Erythroblast (primary cell): ENCODE measurements around the gene GPR176.
"Not testable (repeated sequence)": the region's sequence is repeated elsewhere in the genome, so short reads cannot be mapped to it uniquely, and the experiment has no call there.

Source experiments
- DNase-seq, 2 experiments: peaks; one replicate each; lab custom pipeline; 2025; lab: John Stamatoyannopoulos, UW
- GATA1 ChIP-seq: IDR thresholded peaks from 2 replicates; pipeline ENCODE4 v1.6.1; 2011; ENCODE audit warnings: low read depth, mild to moderate bottlenecking, control low read depth, low read length, moderate library complexity
- POLR2A ChIP-seq: IDR thresholded peaks from 2 replicates; pipeline ENCODE4 v1.6.1; 2011; ENCODE audit warnings: mild to moderate bottlenecking, low read length

The GPR176 gene

DNA sequence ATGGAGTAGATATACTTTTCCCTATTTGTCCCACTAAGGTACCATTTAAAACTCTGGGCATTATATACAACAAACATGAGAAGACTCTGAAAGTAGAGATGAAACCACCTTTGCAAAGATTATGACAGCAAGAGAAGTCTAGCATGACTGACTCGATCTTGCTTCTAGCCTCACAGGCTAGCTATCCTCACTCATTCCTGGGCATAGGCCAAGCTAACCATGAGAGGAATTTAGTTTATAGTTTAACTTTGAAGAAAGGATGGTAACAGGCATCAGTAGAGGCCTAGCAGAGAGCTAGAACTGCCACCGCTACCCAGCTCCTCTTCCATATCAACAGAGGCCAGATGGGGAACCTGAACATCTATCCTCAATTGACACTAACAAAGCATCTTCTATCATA is 74.0 kb downstream of the GPR176 start:
- no peak for DNase-seq
- TF ChIP-seq GATA1 (no peak), POLR2A (no peak)

DNA sequence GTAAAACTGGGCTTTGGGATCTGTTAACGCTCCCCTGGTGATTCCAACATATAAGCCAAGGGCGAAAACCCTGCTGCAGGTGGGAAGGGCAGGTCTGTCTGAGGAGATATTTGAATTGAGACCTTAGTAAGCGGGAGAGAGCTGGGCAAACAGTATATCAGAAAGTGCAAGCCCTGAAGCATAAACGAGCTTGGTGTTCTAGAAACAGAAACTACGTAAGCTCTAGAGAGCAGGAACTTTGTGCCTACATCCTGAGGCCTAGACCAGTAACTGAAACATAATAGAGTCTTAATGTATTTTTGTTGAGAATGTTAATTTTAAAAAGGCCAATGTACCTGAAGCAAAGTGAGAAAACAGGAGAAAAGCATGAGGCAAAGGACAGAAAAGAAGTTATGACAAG is 74.5 kb downstream of the GPR176 start:
- no peak for DNase-seq
- TF ChIP-seq POLR2A: no peak
- TF ChIP-seq GATA1: no peak

DNA sequence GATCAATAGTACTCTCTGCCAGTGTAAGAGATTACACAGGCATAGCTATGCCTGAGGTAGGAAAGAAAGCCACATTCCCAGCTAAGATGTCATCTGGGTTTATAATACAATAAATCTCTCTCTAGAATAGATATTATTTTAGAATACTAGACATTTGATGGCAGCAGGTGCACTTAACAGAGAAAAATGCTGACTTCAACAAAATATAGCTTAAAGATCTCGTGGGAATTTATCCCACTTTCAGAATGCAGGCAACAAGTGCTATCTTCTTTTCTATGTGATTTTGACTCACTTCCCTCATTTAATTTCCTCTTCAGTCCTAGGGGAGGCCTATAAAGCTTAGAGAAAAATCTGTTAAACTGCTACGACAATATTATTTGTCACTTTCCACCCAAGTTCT is 76.5 kb downstream of the GPR176 start:
- no peak for DNase-seq
- TF ChIP-seq POLR2A: no peak
- TF ChIP-seq GATA1: no peak

DNA sequence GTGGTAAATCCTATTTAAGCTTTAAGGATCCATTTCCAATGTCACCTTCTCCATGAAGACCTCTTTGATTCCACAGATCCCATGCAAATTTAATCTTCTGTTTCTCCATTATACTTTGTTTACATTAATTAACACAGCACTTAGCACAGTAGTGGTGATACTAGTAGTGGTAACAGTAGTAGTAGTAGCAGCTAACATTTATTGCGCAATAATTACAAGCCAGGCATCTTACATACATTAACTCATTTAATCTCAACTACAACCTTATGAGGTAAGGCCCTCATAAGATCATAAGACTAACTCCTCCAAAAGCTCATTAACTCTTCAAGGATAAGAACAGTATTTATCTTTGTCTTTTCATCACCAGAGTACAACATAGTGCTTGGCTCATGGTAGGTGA is 82.6 kb downstream of the GPR176 start:
- DNase-seq: no peak
- TF ChIP-seq GATA1: no peak
- TF ChIP-seq POLR2A: no peak

DNA sequence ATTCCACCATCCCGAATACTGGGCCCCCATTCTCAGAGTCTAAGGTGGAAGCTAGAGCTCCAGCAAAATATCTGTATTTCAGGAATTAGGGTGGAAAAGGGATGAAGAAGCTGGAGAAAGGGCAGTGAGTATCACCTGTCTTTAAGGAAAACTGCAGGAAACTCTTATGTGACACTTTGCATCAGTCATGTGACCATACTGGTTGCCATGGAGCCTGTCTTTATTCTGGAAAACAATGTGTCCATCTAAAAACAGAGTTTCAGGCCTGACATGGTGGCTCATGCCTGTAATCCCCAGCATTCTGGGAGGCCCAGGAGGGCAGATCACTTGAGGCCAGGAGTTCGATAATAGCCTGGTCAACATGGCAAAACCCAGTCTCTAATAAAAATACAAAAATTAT is 84.5 kb downstream of the GPR176 start:
- no peak for TF ChIP-seq GATA1
- no peak for TF ChIP-seq POLR2A
- no peak for DNase-seq

DNA sequence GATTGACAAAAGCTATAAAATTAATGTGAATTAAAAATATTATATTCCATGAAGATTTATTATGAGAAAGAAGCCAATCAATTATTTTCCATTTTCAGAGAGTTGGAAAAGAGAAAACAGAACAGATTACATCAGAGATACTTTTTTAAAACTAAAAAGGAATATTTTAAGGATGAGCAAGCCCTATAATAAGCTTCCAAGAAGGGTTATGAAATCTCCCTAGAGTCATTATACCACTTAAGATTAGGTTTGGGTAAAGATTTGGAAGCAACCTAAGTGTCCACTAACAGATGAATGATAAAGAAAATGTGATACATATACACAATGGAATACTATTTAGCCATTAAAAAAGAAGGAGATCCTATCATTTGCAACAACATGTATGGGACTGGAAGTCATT is 85.8 kb downstream of the GPR176 start:
- no peak for TF ChIP-seq GATA1
- no peak for TF ChIP-seq POLR2A
- DNase-seq: no peak

DNA sequence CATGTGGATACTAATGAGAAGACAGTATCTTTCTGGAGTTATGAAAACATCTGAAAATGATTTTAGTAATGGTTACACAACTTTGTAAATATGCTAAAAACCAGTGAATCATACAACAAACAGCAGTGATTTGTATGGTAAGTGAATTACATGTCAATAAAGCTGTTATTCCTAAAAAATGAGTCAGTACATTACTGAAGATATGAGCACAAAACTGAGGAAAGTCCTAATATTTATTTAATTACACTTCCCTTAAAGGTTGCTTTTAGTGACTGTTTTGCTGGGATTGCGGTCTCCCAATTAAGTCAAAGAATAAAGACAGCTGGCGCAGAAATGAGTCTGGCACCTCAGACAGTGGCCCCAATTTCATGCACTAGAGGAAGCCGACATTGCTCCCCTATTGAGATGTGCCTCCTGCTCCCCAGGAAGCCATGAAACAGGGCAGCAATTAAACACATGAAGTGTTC is 86.5 kb downstream of the GPR176 start:
- no peak for DNase-seq
- TF ChIP-seq POLR2A (no peak), GATA1 (no peak)

DNA sequence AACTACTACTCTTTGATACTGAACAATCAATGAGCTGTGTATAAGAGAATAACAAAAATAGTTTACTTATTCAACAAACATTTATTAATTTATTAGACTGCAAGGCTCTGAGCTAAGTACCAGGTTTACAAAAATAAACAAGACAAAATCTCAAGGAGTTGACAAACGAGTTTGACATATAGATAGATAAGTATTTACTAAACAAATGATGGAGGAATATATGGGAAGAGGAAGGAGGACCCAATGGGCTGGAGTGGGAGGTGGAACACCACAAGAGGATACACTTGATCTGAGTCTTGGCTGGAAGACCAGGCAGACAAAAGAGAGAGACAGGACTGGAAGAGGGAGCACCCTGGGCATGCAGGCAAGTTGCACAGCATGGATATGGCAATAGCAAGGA is 89.9 kb downstream of the GPR176 start:
- no peak for TF ChIP-seq GATA1
- no peak for TF ChIP-seq POLR2A
- no peak for DNase-seq

DNA sequence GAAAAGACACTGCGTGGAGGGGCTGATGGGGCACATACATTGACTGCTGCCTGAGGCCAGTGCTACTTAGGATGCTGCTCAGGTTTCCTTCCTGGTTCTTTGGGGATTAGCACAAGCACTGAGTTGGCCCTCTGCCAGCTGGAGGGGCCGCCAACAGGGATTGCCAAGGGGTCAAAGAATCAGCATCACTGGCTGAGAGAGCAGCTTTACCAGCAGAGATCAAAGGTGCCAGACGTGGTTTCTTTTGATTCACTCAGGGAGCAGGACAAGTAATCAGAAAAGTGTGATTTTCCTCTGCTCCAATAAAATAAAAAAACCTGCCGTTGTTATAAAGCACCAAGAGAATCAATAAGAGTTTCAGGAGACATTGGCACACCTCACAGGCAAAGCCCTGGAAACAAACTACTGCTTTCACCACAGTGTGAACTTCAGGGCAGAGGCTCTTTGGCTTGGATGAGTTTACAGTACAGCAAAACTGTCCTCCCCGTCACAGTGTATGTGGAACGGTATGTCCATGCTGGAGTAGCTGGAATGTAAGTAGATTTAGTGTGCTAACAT is 91.6 kb downstream of the GPR176 start:
- DNase-seq: no peak
- TF ChIP-seq GATA1 (no peak), POLR2A (no peak)

DNA sequence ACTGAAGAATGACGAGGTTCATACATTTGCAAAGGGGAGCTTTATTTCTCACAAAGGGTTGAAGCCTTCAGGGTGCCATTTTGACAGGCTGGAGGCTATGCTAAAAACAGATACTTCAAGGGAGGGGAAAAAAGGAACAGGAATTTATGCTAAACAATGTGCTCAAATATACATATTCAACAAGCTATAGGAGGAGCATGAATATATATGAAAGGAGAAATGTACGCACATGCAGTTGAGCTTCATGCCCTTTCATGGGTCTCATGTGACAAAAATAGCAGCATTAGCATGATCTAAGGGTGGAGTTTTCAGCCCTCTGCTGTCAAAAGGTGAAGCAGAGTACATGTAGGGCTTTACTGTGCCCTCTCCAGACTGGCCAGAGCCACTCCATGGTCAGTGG is 93.1 kb downstream of the GPR176 start:
- DNase-seq: no peak
- TF ChIP-seq GATA1: no peak
- TF ChIP-seq POLR2A: no peak

DNA sequence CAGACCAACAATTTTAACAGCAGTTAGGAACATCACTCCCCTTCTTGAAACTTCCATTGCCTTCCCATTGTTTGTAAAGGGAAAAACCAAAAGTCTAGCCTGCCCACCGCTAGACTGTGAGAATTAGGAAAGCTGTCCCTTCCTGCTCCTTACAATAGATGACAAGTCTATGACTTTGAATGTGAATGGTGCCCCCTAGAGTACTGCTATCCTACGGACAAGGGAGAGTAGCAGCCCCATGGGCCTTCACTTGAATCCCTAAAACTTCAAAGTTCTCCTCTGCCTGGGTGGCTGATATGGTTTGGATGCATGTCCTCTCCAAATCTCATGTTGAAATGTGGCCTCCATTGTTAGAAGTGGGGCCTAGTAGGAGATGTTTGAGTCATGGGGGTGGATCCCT is 96.4 kb downstream of the GPR176 start:
- no peak for DNase-seq
- TF ChIP-seq GATA1 (no peak), POLR2A (no peak)

DNA sequence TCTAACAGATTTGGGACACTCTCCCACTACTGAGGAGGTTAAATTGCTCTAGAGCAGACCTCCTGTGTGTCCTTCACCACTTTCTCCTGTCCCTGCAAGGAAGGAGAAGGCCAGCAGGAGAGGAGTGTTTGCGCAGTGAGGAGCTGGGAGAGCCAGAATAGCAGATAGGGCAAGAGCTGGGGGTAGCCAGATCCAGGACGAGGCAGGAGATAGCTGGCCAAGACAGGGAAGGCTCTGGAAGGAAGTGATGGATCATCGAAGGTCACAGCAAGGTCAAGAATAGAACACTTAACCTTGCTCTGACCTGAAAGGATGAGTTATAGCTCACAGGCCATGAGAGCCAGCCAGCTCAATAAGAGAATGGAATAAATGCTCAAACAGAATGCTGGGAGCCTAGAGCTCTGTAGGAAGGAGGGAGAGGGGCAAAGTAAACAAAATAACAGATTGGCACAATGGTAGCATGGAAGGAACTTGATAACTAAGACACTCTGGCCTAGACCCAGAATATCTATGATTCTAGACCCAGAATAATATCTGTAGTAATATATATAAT is 99.9 kb downstream of the GPR176 start:
- no peak for TF ChIP-seq POLR2A
- DNase-seq: no peak

DNA sequence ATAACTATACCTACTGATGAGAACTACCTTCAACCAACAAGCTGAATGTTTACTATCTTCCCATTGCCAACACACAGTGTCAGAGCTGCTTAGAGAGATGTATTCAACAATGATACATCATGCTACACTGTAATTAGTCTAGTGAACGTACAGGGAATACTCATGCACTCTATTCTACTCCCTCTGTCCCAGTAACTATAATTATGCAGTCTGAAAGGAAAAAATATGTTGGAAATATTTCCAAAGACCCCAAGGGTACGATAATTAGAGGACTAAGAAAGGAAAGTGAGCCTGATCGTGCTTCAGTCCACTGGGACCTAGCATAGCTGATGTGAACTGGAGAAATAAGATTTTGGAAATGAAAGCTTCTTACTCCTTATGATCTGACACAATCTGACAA is 100.5 kb downstream of the GPR176 start:
- DNase-seq: no peak

DNA sequence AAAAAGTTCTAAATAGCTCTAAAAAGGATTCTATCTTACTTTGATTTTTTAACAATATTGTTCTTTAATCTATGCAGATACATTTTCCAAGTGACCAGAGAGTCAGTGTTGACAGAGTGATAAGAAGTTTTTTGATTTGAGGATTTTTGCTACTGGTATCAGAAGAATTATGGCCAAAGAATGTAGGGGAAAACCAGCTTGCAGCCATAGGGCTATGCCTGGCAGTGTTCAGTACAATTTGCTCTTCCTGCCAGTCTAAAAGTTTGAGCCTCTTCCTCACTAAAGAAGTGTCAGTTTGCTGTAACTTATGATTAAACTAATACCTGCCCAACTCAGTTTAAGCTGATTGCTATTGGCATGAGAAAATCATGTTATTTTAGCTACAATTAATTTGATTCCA is 102.2 kb downstream of the GPR176 start:
- no peak for DNase-seq
- TF ChIP-seq GATA1 (no peak), POLR2A (no peak)

More for the DNA sequence above, 100.5 kb downstream of the GPR176 start:
- TF ChIP-seq GATA1 (no peak), POLR2A (no peak)

DNA sequence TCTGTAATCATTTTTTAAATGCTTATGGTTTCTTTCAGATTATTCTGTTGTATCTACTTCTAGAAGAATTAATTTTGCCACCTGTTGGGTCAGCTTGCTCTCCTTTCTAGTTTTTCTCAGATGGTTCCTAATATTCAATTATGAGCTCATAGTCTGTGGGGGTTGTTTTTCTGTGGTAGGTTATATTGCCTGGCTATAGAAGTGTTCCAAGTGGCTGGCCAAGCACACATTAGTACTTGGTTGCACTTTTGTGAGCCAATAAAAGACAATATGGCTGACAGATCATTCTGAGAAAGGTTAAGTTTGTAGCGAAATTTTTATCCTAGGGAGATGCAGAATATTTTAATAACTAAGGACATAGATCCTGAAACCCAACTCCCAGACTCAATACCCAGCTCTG is 105.6 kb downstream of the GPR176 start:
- TF ChIP-seq POLR2A (no peak), GATA1 (no peak)
- no peak for DNase-seq

DNA sequence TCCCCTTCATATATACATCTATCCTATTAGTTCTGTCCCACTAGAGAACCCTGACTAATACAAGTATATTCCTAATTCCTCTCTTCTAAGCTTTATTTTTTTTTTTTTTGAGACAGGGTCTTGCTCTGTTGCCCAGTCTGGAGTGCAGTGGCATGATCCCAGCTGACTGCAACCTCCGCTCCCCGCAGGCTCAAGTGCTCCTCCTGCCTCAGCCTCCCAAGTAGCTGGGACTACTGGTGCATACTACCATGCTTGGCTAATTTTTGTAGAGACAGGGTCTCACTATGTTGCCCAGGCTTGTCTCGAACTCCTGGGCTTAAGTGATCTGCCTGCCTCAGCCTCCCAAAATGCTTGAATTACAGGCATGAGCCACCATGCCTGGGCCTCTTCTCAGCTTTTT is 107.4 kb downstream of the GPR176 start:
- not testable (repeated sequence) for DNase-seq
